ENCODE data around the gene ADGRD1. TPM values are rescaled to one million over a fixed set of nuclear protein-coding genes. Genes with fewer than 3 reads are reported as not detected.

The ADGRD1 gene
- total RNA-seq, 1 donor from 2014 or later = 108 TPM

DNA sequence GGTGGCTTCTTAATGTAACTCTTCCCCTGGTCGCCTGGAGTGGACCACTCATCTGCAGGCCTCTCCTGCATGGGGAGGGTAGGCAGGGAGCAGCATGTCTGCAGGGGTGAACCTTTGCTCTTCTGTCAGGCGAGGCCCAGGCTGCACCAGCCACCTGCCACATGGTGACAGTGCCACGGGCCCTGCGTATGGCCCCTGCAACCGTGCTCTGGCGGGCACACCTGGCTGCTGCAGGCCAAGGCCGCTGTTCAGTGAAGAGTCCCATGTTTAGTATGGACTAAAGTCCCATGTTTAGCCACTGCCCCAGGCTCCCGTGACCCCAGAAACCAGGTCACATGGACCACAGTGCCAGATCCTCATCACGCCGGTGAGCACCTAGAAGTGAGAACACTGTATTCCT is 187.0 kb downstream of the ADGRD1 start:
- Histone ChIP-seq H3K9me3 (no peaks in the 10 kb centered on the region), H3K36me3 (peaks cover 14% of the 10 kb centered on the region), H3K4me3 (no peak overlapping the region), H3K27ac (no peak overlapping the region), H3K27me3 (ENCODE audit: low read depth) (no peaks in the 10 kb centered on the region), H3K4me1 (no peaks in the 10 kb centered on the region)
- TF ChIP-seq, protein P1, sequence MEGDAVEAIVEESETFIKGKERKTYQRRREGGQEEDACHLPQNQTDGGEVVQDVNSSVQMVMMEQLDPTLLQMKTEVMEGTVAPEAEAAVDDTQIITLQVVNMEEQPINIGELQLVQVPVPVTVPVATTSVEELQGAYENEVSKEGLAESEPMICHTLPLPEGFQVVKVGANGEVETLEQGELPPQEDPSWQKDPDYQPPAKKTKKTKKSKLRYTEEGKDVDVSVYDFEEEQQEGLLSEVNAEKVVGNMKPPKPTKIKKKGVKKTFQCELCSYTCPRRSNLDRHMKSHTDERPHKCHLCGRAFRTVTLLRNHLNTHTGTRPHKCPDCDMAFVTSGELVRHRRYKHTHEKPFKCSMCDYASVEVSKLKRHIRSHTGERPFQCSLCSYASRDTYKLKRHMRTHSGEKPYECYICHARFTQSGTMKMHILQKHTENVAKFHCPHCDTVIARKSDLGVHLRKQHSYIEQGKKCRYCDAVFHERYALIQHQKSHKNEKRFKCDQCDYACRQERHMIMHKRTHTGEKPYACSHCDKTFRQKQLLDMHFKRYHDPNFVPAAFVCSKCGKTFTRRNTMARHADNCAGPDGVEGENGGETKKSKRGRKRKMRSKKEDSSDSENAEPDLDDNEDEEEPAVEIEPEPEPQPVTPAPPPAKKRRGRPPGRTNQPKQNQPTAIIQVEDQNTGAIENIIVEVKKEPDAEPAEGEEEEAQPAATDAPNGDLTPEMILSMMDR (IDR thresholded peaks at IDR 0.05) = no peak
- DNase-seq (no peak), ATAC-seq (no peak)
- intact Hi-C loops (cut with DNase I) = no loop called here

DNA sequence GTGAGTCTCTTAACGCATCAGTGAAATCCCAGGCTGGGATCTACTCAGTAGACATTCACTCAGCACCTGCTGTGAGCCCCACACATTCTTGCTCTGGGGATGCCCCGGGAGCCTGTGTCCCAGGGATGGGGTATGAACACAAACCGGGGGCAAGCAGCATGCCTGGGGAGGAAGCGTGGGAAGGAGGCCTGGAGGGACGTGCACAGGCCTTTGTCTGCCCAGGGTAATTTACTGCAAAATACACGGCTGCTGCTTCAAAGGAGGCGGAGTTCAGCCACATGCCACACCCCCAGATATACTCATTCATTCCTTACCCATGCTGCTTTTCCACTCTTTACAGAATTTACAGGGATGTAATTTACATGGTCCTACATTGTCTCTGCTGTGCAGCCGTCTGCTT is 187.8 kb downstream of the ADGRD1 start:
- Histone ChIP-seq H3K4me1 (no peaks in the 10 kb centered on the region), H3K36me3 (peaks cover 11% of the 10 kb centered on the region), H3K27ac (no peak overlapping the region), H3K9me3 (no peaks in the 10 kb centered on the region), H3K4me3 (no peak overlapping the region), H3K27me3 (ENCODE audit: low read depth) (no peaks in the 10 kb centered on the region)
- ATAC-seq (no peak), DNase-seq (no peak)
- intact Hi-C loops (cut with DNase I) = no loop called here
- TF ChIP-seq, protein P1 (IDR thresholded peaks at IDR 0.05) = no peak

DNA sequence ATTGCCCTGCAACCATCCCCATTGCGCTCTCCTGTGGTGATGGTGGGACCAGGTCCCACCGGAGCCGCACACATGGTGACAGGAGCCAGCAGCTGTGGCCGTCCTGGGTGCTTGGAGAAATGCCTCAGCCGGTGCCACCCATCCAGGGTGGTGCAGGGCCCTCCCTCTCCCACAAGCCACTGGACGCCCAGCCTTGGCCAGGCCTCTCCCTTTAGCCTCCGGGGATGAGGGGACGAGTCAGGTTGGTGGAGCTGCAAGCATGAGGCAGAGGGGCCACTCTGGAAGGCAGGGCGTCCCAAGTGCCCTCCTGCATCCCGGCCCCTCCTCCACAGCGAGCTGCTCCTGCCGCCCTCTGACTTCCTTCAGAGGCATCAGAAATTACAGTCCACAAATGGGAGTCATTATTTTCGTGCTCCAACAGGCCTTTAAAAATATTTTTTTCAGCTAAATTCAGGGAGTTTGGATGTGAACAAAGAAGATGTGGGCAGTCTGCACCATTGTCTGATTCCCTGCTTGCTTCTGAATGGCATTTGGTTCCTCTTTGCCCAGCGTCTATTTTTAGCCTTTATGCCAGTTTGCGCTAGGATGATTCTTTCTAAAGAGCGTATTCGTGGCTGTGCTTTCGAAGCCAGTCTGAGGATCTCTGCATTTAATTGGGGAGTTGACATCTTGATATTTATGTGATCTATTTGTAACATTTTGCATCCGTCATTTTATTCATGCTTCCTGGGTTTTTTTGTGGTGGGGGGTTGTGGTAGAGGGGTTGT is 189.4 kb downstream of the ADGRD1 start:
- no peak overlapping the region for H3K4me3 ChIP-seq
- peaks cover 11% of the 10 kb centered on the region for H3K36me3 ChIP-seq
- H3K9me3 ChIP-seq = no peaks in the 10 kb centered on the region
- TF ChIP-seq, protein P1 (IDR thresholded peaks at IDR 0.05) = no peak
- ATAC-seq (no peak), DNase-seq (no peak)
- H3K27ac ChIP-seq = no peak overlapping the region
- H3K4me1 ChIP-seq = no peaks in the 10 kb centered on the region
- intact Hi-C loops (cut with DNase I) = no loop called here
- no peaks in the 10 kb centered on the region for H3K27me3 ChIP-seq (ENCODE audit: low read depth)

- Histone ChIP-seq H3K9me3 (no peaks in the 10 kb centered on the region), H3K36me3 (no peaks in the 10 kb centered on the region), H3K27ac (no peak overlapping the region), H3K4me3 (no peak overlapping the region), H3K27me3 (ENCODE audit: low read depth) (no peaks in the 10 kb centered on the region), H3K4me1 (no peaks in the 10 kb centered on the region)
- DNase-seq (no peak), ATAC-seq (no peak)
- intact Hi-C loops (cut with DNase I) = no loop called here
- TF ChIP-seq, protein P1 (IDR thresholded peaks at IDR 0.05) = no peak
Measured at GRCh38 chr12:131146173-131146675, 192.5 kb downstream of the ADGRD1 start.

- TF ChIP-seq, protein P1 (IDR thresholded peaks at IDR 0.05) = no peak
- ATAC-seq (no peak), DNase-seq (no peak)
- Histone ChIP-seq H3K4me1 (no peaks in the 10 kb centered on the region), H3K27ac (no peak overlapping the region), H3K27me3 (ENCODE audit: low read depth) (no peaks in the 10 kb centered on the region), H3K36me3 (no peaks in the 10 kb centered on the region), H3K9me3 (no peaks in the 10 kb centered on the region), H3K4me3 (no peak overlapping the region)
- intact Hi-C loops (cut with DNase I) = no loop called here
Measured at GRCh38 chr12:131147293-131147692, 193.6 kb downstream of the ADGRD1 start.

Data from lower lobe of right lung (tissue), 2 donors.